IMR-90 (cell line): ENCODE measurements around the gene PIGW. TPM values are rescaled to one million over a fixed set of nuclear protein-coding genes. Genes with fewer than 3 reads are reported as not detected.

Source experiments
- ATAC-seq: fragments of 200-7000 bp; cut with Tn5 transposase; 2 replicates; pipeline ENCODE4 v1.9.1; 2020; ENCODE audit warnings: low read depth, mild to moderate bottlenecking, moderate library complexity
- BruUV-seq: library from RNA; stranded (reverse); fragments of 400-500 nt; replicated peaks from 2 replicates; lab custom pipeline; 2021; lab: Mats Ljungman, UMichigan
- CTCF ChIA-PET: fragments of 300-600 bp; formaldehyde crosslinking; extraction: SDS; loops from one replicate; lab custom pipeline; 2021; ENCODE audit warnings: antibody characterized with exemption; lab: Yijun Ruan, JAX
- POLR2A ChIA-PET: fragments of 300-600 bp; sonication (Branson Sonifier 250); formaldehyde crosslinking; loops from one replicate; lab custom pipeline; 2022; ENCODE audit warnings: antibody characterized with exemption; ENCODE audit not compliant: unreplicated experiment; lab: Charles Lee
- DNase-seq: peaks from one replicate; pipeline ENCODE4 v3.0.0; 2013
- H2AFZ ChIP-seq: replicated peaks from 2 replicates; pipeline ENCODE3; 2013; ENCODE audit warnings: low read length, mild to moderate bottlenecking; ENCODE audit not compliant: poor library complexity
- H2AK5ac ChIP-seq: 2 replicates; pipeline ENCODE4 v1.6.1; 2013; ENCODE audit warnings: low read depth, low read length, inconsistent platforms
- H2AK9ac ChIP-seq: replicated peaks from 2 replicates; pipeline ENCODE3; 2013; ENCODE audit warnings: mild to moderate bottlenecking, low read depth, low read length, moderate library complexity; ENCODE audit not compliant: poor library complexity
- H2BK120ac ChIP-seq: 2 replicates; pipeline ENCODE4 v1.6.1; 2013; ENCODE audit warnings: low read depth, low read length, inconsistent platforms
- H2BK15ac ChIP-seq: 3 replicates; pipeline ENCODE4 v1.6.1; 2013; ENCODE audit warnings: low read depth, low read length, inconsistent platforms
- H2BK20ac ChIP-seq: 2 replicates; pipeline ENCODE4 v1.6.1; 2013; ENCODE audit warnings: low read depth, mild to moderate bottlenecking, inconsistent platforms, low read length, moderate library complexity
- H2BK5ac ChIP-seq: 2 replicates; pipeline ENCODE4 v1.6.1; 2013; ENCODE audit warnings: mild to moderate bottlenecking, low read depth, low read length, inconsistent platforms; ENCODE audit not compliant: poor library complexity, severe bottlenecking
- H3K14ac ChIP-seq: replicated peaks from 2 replicates; pipeline ENCODE4 v1.6.1; 2013; ENCODE audit warnings: low read depth, low read length, inconsistent platforms
- H3K18ac ChIP-seq: 2 replicates; pipeline ENCODE4 v1.6.1; 2013; ENCODE audit warnings: low read depth, low read length, control low read depth
- H3K23ac ChIP-seq: 2 replicates; pipeline ENCODE4 v1.6.1; 2013; ENCODE audit warnings: low read depth, low read length, inconsistent platforms
- H3K27ac ChIP-seq: 2 replicates; pipeline ENCODE4 v1.5.1; 2013; ENCODE audit warnings: mild to moderate bottlenecking, control low read depth, low read length; ENCODE audit not compliant: insufficient read depth
- H3K27me3 ChIP-seq: 2 replicates; pipeline ENCODE4 v1.6.1; 2013; ENCODE audit warnings: low read length; ENCODE audit not compliant: control insufficient read depth, insufficient read depth
- H3K36me3 ChIP-seq: 2 replicates; pipeline ENCODE4 v1.6.1; 2013; ENCODE audit warnings: low read length, mixed read lengths; ENCODE audit not compliant: control insufficient read depth, insufficient read depth
- H3K4ac ChIP-seq: 2 replicates; pipeline ENCODE4 v1.6.1; 2013; ENCODE audit warnings: low read depth, low read length, inconsistent platforms
- H3K4me1 ChIP-seq: 2 replicates; pipeline ENCODE4 v1.6.1; 2013; ENCODE audit warnings: low read length, mixed read lengths; ENCODE audit not compliant: control insufficient read depth, insufficient read depth
- H3K4me2 ChIP-seq: 2 replicates; pipeline ENCODE4 v1.6.1; 2013; ENCODE audit warnings: low read depth, mild to moderate bottlenecking, control low read depth, low read length, moderate library complexity
- H3K4me3 ChIP-seq: 2 replicates; pipeline ENCODE4 v1.5.1; 2013; ENCODE audit warnings: low read depth, mild to moderate bottlenecking, control low read depth, low read length, moderate library complexity; ENCODE audit not compliant: insufficient read depth
- H3K56ac ChIP-seq: 2 replicates; pipeline ENCODE4 v1.6.1; 2013; ENCODE audit warnings: low read length, inconsistent platforms; ENCODE audit not compliant: insufficient read depth; ENCODE audit errors: extremely low read depth
- H3K79me1 ChIP-seq, 2 experiments: 2 replicates each; pipeline ENCODE4 v1.6.1; 2013; ENCODE audit warnings: low read length in 2 of 2, inconsistent platforms in 1 of 2, low read depth in 1 of 2
- H3K9ac ChIP-seq: 2 replicates; pipeline ENCODE4 v1.6.1; 2013; ENCODE audit warnings: low read depth, low read length, control low read depth
- H3K9me1 ChIP-seq: 2 replicates; pipeline ENCODE4 v1.6.1; 2013; ENCODE audit warnings: low read length, inconsistent platforms; ENCODE audit not compliant: insufficient read depth
- H3K9me3 ChIP-seq: 2 replicates; pipeline ENCODE4 v1.6.1; 2013; ENCODE audit warnings: low read length; ENCODE audit not compliant: control insufficient read depth, insufficient read depth
- H4K20me1 ChIP-seq: 2 replicates; pipeline ENCODE4 v1.6.1; 2013; ENCODE audit warnings: low read length, inconsistent platforms; ENCODE audit not compliant: insufficient read depth
- H4K5ac ChIP-seq: 2 replicates; pipeline ENCODE4 v1.6.1; 2013; ENCODE audit warnings: mild to moderate bottlenecking, low read depth, low read length, control low read depth
- H4K8ac ChIP-seq, 2 experiments: 2 replicates each; pipeline ENCODE4 v1.6.1; 2013; ENCODE audit warnings: low read depth in 2 of 2, low read length in 2 of 2, control low read depth in 1 of 2, inconsistent platforms in 1 of 2
- H4K91ac ChIP-seq: 2 replicates; pipeline ENCODE4 v1.6.1; 2013; ENCODE audit warnings: low read depth, low read length, inconsistent platforms; ENCODE audit not compliant: insufficient read depth
- BHLHE40 ChIP-seq: fragments of 150-350 bp; IDR thresholded peaks from 2 replicates; pipeline ENCODE4 v1.6.1; 2016; ENCODE audit warnings: mild to moderate bottlenecking, low read depth, low read length
- CEBPB ChIP-seq: IDR thresholded peaks from 2 replicates; pipeline ENCODE4 v1.6.1; 2012; ENCODE audit warnings: low read depth, low read length, improper control_type of control experiment
- CHD1 ChIP-seq: IDR thresholded peaks from 2 replicates; pipeline ENCODE4 v1.6.1; 2012; ENCODE audit warnings: low read depth, low read length, improper control_type of control experiment
- CTCF ChIP-seq: conservative IDR thresholded peaks from 2 replicates; pipeline ENCODE4 v1.5.1; 2012; ENCODE audit warnings: mild to moderate bottlenecking, low read depth, low read length, improper control_type of control experiment
- ELK1 ChIP-seq: fragments of 150-350 bp; IDR thresholded peaks from 2 replicates; pipeline ENCODE4 v1.6.1; 2016; ENCODE audit warnings: low read depth, mild to moderate bottlenecking, low read length, moderate library complexity, borderline replicate concordance
- FOS ChIP-seq: fragments of 150-350 bp; IDR thresholded peaks from 2 replicates; pipeline ENCODE4 v1.6.1; 2016; ENCODE audit warnings: low read depth, low read length
- MAFK ChIP-seq: IDR thresholded peaks from 2 replicates; pipeline ENCODE4 v1.6.1; 2012; ENCODE audit warnings: low read depth, low read length, improper control_type of control experiment
- MXI1 ChIP-seq: IDR thresholded peaks from 2 replicates; pipeline ENCODE4 v1.6.1; 2012; ENCODE audit warnings: low read depth, mild to moderate bottlenecking, low read length, moderate library complexity, borderline replicate concordance
- RAD21 ChIP-seq: IDR thresholded peaks from 2 replicates; pipeline ENCODE4 v1.6.1; 2012; ENCODE audit warnings: low read length, improper control_type of control experiment
- RCOR1 ChIP-seq: IDR thresholded peaks from 2 replicates; pipeline ENCODE4 v1.6.1; 2012; ENCODE audit warnings: mild to moderate bottlenecking, low read length, improper control_type of control experiment; ENCODE audit not compliant: insufficient replicate concordance
- RFX5 ChIP-seq: IDR thresholded peaks from 2 replicates; pipeline ENCODE4 v1.8.0; 2012; ENCODE audit warnings: low read depth, mild to moderate bottlenecking, low read length, moderate library complexity
- SMC3 ChIP-seq: fragments of 150-350 bp; IDR thresholded peaks from 2 replicates; pipeline ENCODE4 v1.6.1; 2016; ENCODE audit warnings: low read depth, mild to moderate bottlenecking, antibody characterized with exemption, low read length, moderate library complexity
- USF2 ChIP-seq: fragments of 150-350 bp; IDR thresholded peaks from 2 replicates; pipeline ENCODE4 v1.6.1; 2017; ENCODE audit warnings: mild to moderate bottlenecking, antibody characterized with exemption, low read length, low read depth
- WGBS, 2 experiments: methylation state at CpG; one replicate each; pipeline versions ENCODE4 v1.1.5 to v1.1.7; 2013; ENCODE audit warnings: missing lambda C conversion rate in 2 of 2; ENCODE audit not compliant: insufficient read length in 1 of 2; ENCODE audit errors: extremely low coverage in 2 of 2; 5-methylcytosine and 5-hydroxymethylcytosine counted together
- dilution Hi-C: fragments of 300-500 bp; cut with HindIII; formaldehyde crosslinking; loops from one replicate; pipeline ENCODE4 v1.14.3; 2018; ENCODE audit warnings: low sequenced_read_pairs; ENCODE audit not compliant: unreplicated experiment
- in situ Hi-C: fragments of 300-500 bp; cut with MboI; formaldehyde crosslinking; loops from 3 replicates; pipeline ENCODE4 v1.14.3; 2019; ENCODE audit warnings: low sequenced_read_pairs, inconsistent platforms, mixed read lengths
- intact Hi-C: fragments of 100-400 bp; cut with micrococcal nuclease; formaldehyde crosslinking; loops from 2 replicates; pipeline ENCODE4 v1.10.0; 2022
- polyA plus RNA-seq, 3 experiments: library from polyadenylated mRNA; depleted of rRNA; stranded (reverse); fragments of >200 nt; gene quantifications; 2 replicates each; pipeline ENCODE4 v1.2.3, GENCODE V29; 2012; ENCODE audit warnings: low replicate concordance in 1 of 3
- total RNA-seq: library from RNA; depleted of rRNA; stranded (reverse); fragments of >200 nt; gene quantifications from 2 replicates; pipeline ENCODE4 v1.2.3, GENCODE V29; 2012

Gene PIGW
- total and polyA plus RNA-seq, 2 of the 4 experiments (the other 2 are of a cell fraction), result 4.5 to 5.5 TPM

- POLR2A ChIA-PET, result no interaction called here
- H4K8ac ChIP-seq, result no peak overlapping the region
- TF ChIP-seq USF2 (no peak), MXI1 (no peak), BHLHE40 (no peak), ELK1 (no peak), FOS (no peak), RCOR1 (no peak), CHD1 (no peak), RFX5 (no peak), SMC3 (no peak), CEBPB (no peak), RAD21 (no peak), CTCF (no peak), MAFK (no peak)
- H3K18ac ChIP-seq, result no peak overlapping the region
- no TSS peak for BruUV-seq
- no peak overlapping the region for H2BK120ac ChIP-seq
- H4K20me1 ChIP-seq, result peaks cover 10% of the 10 kb centered on the region; the same call in 1 of the 2 replicates
- H3K4me2 ChIP-seq, result no peak overlapping the region
- no peak for DNase-seq
- H3K9me1 ChIP-seq, result 0 out of 2 replicates have a peak, but pooled peaks cover under 1% of the 10 kb centered on the region
- no peak overlapping the region for H2BK15ac ChIP-seq
- H2AFZ ChIP-seq, result no peak overlapping the region
- no peak overlapping the region for H3K4ac ChIP-seq
- peaks cover 45% of the 10 kb centered on the region for H3K36me3 ChIP-seq
- no peak overlapping the region for H4K91ac ChIP-seq
- H3K79me1 ChIP-seq, result peaks cover 32 to 41% of the 10 kb centered on the region in 2 experiments
- no peaks in the 10 kb centered on the region; the same call in none of the 2 replicates for H3K4me1 ChIP-seq
- in situ Hi-C loops, result no loop called here
- ATAC-seq, result no peak
- dilution Hi-C loops, result no loop called here
- H3K23ac ChIP-seq, result no peak overlapping the region
- H2AK9ac ChIP-seq, result no peak overlapping the region
- no peak overlapping the region for H3K56ac ChIP-seq
- H3K27ac ChIP-seq, result no peak overlapping the region
- CTCF ChIA-PET, result no interaction called here
- H2BK20ac ChIP-seq, result no peak overlapping the region
- no peak overlapping the region for H2AK5ac ChIP-seq
- no CpG with 5 or more reads among the region's 2 CpGs for WGBS, 2 experiments
- intact Hi-C loops, result no loop called here
- H3K9me3 ChIP-seq, result no peaks in the 10 kb centered on the region
- H3K27me3 ChIP-seq, result no peaks in the 10 kb centered on the region
- H4K5ac ChIP-seq, result no peak overlapping the region
- H2BK5ac ChIP-seq, result no peak overlapping the region
- H3K14ac ChIP-seq, result no peak overlapping the region
- no peak overlapping the region for H3K4me3 ChIP-seq
- H3K9ac ChIP-seq, result no peak overlapping the region
These were observed 51.4 kb downstream of the PIGW start for GRCh38 chr17:36586138-36586537.
